Aorta (tissue), 5 donors: ENCODE results near the gene B4GALNT4. TPM values are rescaled to one million over a fixed set of nuclear protein-coding genes. Genes with fewer than 3 reads are reported as not detected.

Experiments
- ATAC-seq: fragments of 200-7000 bp; cut with Tn5 transposase; one replicate; pipeline ENCODE4 v1.9.1; 2022; ENCODE audit warnings: moderate library complexity; ENCODE audit not compliant: low FRiP score
- DNase-seq, 2 donors: peaks; one replicate each; pipeline ENCODE4 v3.0.0-alpha.2; 2020
- H3K27ac ChIP-seq, 2 donors: one replicate each; pipeline ENCODE4 v1.5.1; 2013; ENCODE audit warnings: low read length in 2 of 2, mild to moderate bottlenecking in 2 of 2, moderate library complexity in 2 of 2, control low read depth in 1 of 2, inconsistent platforms in 1 of 2, low read depth in 1 of 2
- H3K27me3 ChIP-seq, 2 donors: one replicate each; pipeline ENCODE4 v1.6.1; 2013; ENCODE audit warnings: control low read depth in 1 of 2, low read length in 1 of 2, mild to moderate bottlenecking in 1 of 2, moderate library complexity in 1 of 2; ENCODE audit not compliant: insufficient read depth in 2 of 2, control insufficient read depth in 1 of 2
- H3K36me3 ChIP-seq, 2 donors: one replicate each; pipeline ENCODE4 v1.6.1; 2013; ENCODE audit warnings: control low read depth in 1 of 2, low read length in 1 of 2, mild to moderate bottlenecking in 1 of 2; ENCODE audit not compliant: insufficient read depth in 2 of 2, control insufficient read depth in 1 of 2
- H3K4me1 ChIP-seq, 2 donors: one replicate each; pipeline ENCODE4 v1.6.1; 2013; ENCODE audit warnings: low read length in 2 of 2, control low read depth in 1 of 2, mild to moderate bottlenecking in 1 of 2, moderate library complexity in 1 of 2; ENCODE audit not compliant: insufficient read depth in 2 of 2, control insufficient read depth in 1 of 2
- H3K4me3 ChIP-seq, 2 donors: one replicate each; pipeline ENCODE4 v1.5.1; 2013; ENCODE audit warnings: low read length in 2 of 2, control low read depth in 1 of 2, mild to moderate bottlenecking in 1 of 2
- H3K9me3 ChIP-seq: one replicate; pipeline ENCODE4 v1.6.1; 2013; ENCODE audit warnings: mild to moderate bottlenecking, low read length; ENCODE audit not compliant: control insufficient read depth
- WGBS, 2 donors: extraction: QIAGEN DNeasy Blood & Tissue Kit; methylation state at CpG; one replicate each; pipeline ENCODE4 v1.1.7; 2013; 5-methylcytosine and 5-hydroxymethylcytosine counted together
- intact Hi-C, 2 donors: fragments of 100-400 bp; cut with DNase I; formaldehyde crosslinking; loops; one replicate each; pipeline versions ENCODE4 v1.14.2 to v1.15.0; 2022
- polyA plus RNA-seq, 2 donors: library from polyadenylated mRNA; stranded (reverse); fragments of 200-250 nt; gene quantifications; one replicate each; pipeline ENCODE4 v1.2.3, GENCODE V29; 2013
- total RNA-seq, 2 donors: library from RNA; stranded (reverse); fragmentation: NEBNext Ultra II Directional; extraction: Animal tissue kit (Norgen Biotek cat#: 25700); gene quantifications; one replicate each; pipeline ENCODE4 v1.2.1, GENCODE V29; 2021
- donor health status: healthy with polysubstance abuse.
- donor health status: Bipolar disorder and iron deficiency.
- donor health status: DM: no; HTN: no; CAD: no.
- donor health status: DM: no; HTN: no; CAD: no.
- donor health status: DM: yes; HTN: yes; CAD: no.

Gene B4GALNT4
- total and polyA plus RNA-seq, 4 donors, result 0.38 to 4.6 (median 1.9) TPM

- DNase-seq (no peak), ATAC-seq (no peak)
- Histone ChIP-seq H3K27ac (no peak overlapping the region), H3K4me3 (no peak overlapping the region), H3K4me1 (no peaks in the 10 kb centered on the region), H3K36me3 (no peaks in the 10 kb centered on the region), H3K9me3 (no peaks in the 10 kb centered on the region), H3K27me3 (no peaks in the 10 kb centered on the region)
- intact Hi-C loops, result no loop called here
- 92 to 94% methylated on average over 34 to 44 of the region's 44 CpGs for WGBS, 2 donors
These were observed 8.0 kb downstream of the B4GALNT4 start for GRCh38 chr11:377174-377865.

GRCh38 chr11:377883-378500, 8.7 kb downstream of the B4GALNT4 start:
- intact Hi-C loops, result no loop called here
- Histone ChIP-seq H3K27ac (no peak overlapping the region), H3K4me3 (no peak overlapping the region), H3K27me3 (no peaks in the 10 kb centered on the region), H3K36me3 (no peaks in the 10 kb centered on the region), H3K9me3 (no peaks in the 10 kb centered on the region), H3K4me1 (no peaks in the 10 kb centered on the region)
- no peak for DNase-seq
- no peak for ATAC-seq
- WGBS, 2 donors, result 78 to 81% methylated on average over 11 of the region's 11 CpGs

GRCh38 chr11:379205-380094, 10.2 kb downstream of the B4GALNT4 start:
- intact Hi-C loops, result no loop called here
- ATAC-seq (no peak), DNase-seq (no peak)
- no peaks in the 10 kb centered on the region for H3K27me3 ChIP-seq
- no peaks in the 10 kb centered on the region for H3K9me3 ChIP-seq
- no peaks in the 10 kb centered on the region for H3K4me1 ChIP-seq
- WGBS, 2 donors, result 88 to 92% methylated on average over 87 of the region's 87 CpGs
- no peak overlapping the region for H3K27ac ChIP-seq
- H3K4me3 ChIP-seq, result no peak overlapping the region
- H3K36me3 ChIP-seq, result no peaks in the 10 kb centered on the region

GRCh38 chr11:380095-380480, 10.8 kb downstream of the B4GALNT4 start:
- no peak for ATAC-seq
- no peak for DNase-seq
- H3K27ac ChIP-seq, result no peak overlapping the region
- intact Hi-C loops, result no loop called here
- H3K36me3 ChIP-seq, result no peaks in the 10 kb centered on the region
- no peak overlapping the region for H3K4me3 ChIP-seq
- no peaks in the 10 kb centered on the region for H3K27me3 ChIP-seq
- 94 to 95% methylated on average over 30 to 35 of the region's 35 CpGs for WGBS, 2 donors
- H3K4me1 ChIP-seq, result no peaks in the 10 kb centered on the region
- H3K9me3 ChIP-seq, result no peaks in the 10 kb centered on the region

- Histone ChIP-seq H3K4me1 (no peaks in the 10 kb centered on the region), H3K27me3 (no peaks in the 10 kb centered on the region), H3K9me3 (no peaks in the 10 kb centered on the region), H3K36me3 (no peaks in the 10 kb centered on the region), H3K4me3 (no peak overlapping the region), H3K27ac (no peak overlapping the region)
- WGBS, 2 donors, result 94 to 95% methylated on average over 23 of the region's 23 CpGs
- DNase-seq, result no peak
- no peak for ATAC-seq
- intact Hi-C loops, result no loop called here
These were observed 11.2 kb downstream of the B4GALNT4 start for GRCh38 chr11:380491-380890.

GRCh38 chr11:380996-381395, 11.7 kb downstream of the B4GALNT4 start:
- Histone ChIP-seq H3K4me3 (no peak overlapping the region), H3K27ac (no peak overlapping the region), H3K27me3 (no peaks in the 10 kb centered on the region), H3K4me1 (no peaks in the 10 kb centered on the region), H3K36me3 (no peaks in the 10 kb centered on the region), H3K9me3 (no peaks in the 10 kb centered on the region)
- WGBS, 2 donors, result 93 to 95% methylated on average over 9 to 14 of the region's 14 CpGs
- intact Hi-C loops, result no loop called here
- no peak for DNase-seq
- no peak for ATAC-seq

GRCh38 chr11:381501-382072, 12.3 kb downstream of the B4GALNT4 start:
- DNase-seq, result no peak
- no peaks in the 10 kb centered on the region for H3K27me3 ChIP-seq
- 82 to 83% methylated on average over 28 to 31 of the region's 35 CpGs for WGBS, 2 donors
- intact Hi-C loops, result no loop called here
- H3K4me3 ChIP-seq, result no peak overlapping the region
- no peak for ATAC-seq
- H3K27ac ChIP-seq, result no peak overlapping the region
- H3K36me3 ChIP-seq, result no peaks in the 10 kb centered on the region
- H3K4me1 ChIP-seq, result no peaks in the 10 kb centered on the region
- H3K9me3 ChIP-seq, result peaks cover 2% of the 10 kb centered on the region

- DNase-seq (no peak), ATAC-seq (no peak)
- H3K27me3 ChIP-seq, result no peaks in the 10 kb centered on the region
- intact Hi-C loops, result no loop called here
- H3K27ac ChIP-seq, result no peak overlapping the region
- H3K4me3 ChIP-seq, result no peak overlapping the region
- WGBS, 2 donors, result 83% methylated on average over 11 of the region's 11 CpGs
- H3K36me3 ChIP-seq, result no peaks in the 10 kb centered on the region
- H3K4me1 ChIP-seq, result no peaks in the 10 kb centered on the region
- H3K9me3 ChIP-seq, result peaks cover 2% of the 10 kb centered on the region
These were observed 12.9 kb downstream of the B4GALNT4 start for GRCh38 chr11:382081-382629.
